ENCODE results near the gene ATG2B. TPM values are rescaled to one million over a fixed set of nuclear protein-coding genes. Genes with fewer than 3 reads are reported as not detected.

Gene ATG2B
- total RNA-seq, 4 donors from 2014 or later = 26.4 to 44.9 (median 37.6) TPM

DNA sequence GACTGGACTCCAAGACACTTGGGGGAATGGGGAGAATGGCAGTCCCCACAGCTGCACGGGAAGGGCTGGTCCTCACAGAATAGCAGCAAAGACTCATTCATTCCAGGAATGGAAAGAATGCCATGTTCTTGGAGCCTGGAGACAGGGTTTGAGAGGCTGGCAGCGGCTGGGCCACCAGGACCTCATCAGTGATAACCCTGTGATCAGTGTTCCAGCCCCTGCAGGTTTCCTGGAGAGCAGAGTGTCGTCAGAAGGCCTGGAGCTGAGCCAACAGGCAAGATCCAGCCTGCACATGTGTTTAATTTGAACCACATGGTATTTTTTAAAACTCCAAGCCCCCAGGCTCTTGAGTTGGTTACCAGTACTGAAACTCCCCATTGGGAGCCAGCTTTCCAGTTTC is 95.8 kb downstream of the ATG2B start:
- H3K27ac ChIP-seq = no peak overlapping the region

DNA sequence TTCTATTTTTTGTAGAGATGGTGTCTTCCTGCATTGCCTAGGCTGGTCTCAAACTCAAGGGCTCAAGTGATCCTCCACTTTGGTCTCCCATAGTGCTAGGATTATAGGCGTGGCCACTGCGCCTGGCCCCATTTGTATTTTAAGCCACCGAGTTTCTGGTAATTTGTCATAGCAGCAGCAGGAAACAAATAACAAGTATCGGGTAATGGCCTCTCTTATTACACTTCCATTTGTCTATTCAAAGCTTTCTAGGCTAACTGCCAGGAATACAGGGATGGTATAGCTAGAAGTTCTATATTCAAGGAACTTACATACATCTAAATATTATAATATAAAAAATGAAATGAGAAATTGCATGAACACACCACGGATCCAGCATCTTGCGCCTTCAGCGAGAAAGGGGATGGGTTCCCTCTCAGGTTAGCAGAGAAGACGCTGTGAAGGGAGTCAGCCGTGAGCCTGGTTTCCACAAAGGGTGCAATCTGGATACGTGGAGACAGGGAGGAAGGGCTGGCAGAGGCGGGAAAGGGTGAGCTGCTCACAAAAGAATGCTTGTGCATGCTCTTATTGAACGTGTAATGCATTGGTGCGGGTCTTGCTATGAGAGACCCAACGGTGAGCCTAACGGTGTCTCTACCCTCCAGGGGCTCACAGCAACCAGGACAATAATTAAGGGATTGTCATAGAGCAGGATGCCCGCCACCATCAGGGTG is 97.6 kb downstream of the ATG2B start:
- TF ChIP-seq CTCF (IDR thresholded peaks at IDR 0.05) (no peak), POLR2A (IDR thresholded peaks at IDR 0.05) (no peak), EP300 (IDR thresholded peaks at IDR 0.05) (no peak)
- no peaks in the 10 kb centered on the region for H3K36me3 ChIP-seq
- peaks cover 0 to 8% (median 0%) of the 10 kb centered on the region in 4 donors for H3K4me1 ChIP-seq
- no peak for DNase-seq (ENCODE audit: low spot score in 2 of 2)
- H3K4me3 ChIP-seq = no peak overlapping the region
- no peaks in the 10 kb centered on the region for H3K27me3 ChIP-seq
- WGBS, 2 donors = 56 to 58% methylated on average over 16 of the region's 16 CpGs
- no peaks in the 10 kb centered on the region for H3K9me3 ChIP-seq
- H3K27ac ChIP-seq = no peak overlapping the region

More for the DNA sequence above, 95.8 kb downstream of the ATG2B start:
- Histone ChIP-seq H3K4me1 (peaks cover 0 to 8% (median 0%) of the 10 kb centered on the region in 4 donors), H3K9me3 (peaks cover 0 to 17% (median 0%) of the 10 kb centered on the region in 4 donors), H3K4me3 (no peak overlapping the region), H3K36me3 (no peaks in the 10 kb centered on the region), H3K27me3 (no peaks in the 10 kb centered on the region)
- TF ChIP-seq EP300 (IDR thresholded peaks at IDR 0.05) = no peak
- no peak for TF ChIP-seq POLR2A (IDR thresholded peaks at IDR 0.05)
- TF ChIP-seq CTCF (IDR thresholded peaks at IDR 0.05) = no peak
- 11 to 15% methylated on average over 3 of the region's 3 CpGs for WGBS, 2 donors
- DNase-seq (ENCODE audit: low spot score in 2 of 2) = no peak

DNA sequence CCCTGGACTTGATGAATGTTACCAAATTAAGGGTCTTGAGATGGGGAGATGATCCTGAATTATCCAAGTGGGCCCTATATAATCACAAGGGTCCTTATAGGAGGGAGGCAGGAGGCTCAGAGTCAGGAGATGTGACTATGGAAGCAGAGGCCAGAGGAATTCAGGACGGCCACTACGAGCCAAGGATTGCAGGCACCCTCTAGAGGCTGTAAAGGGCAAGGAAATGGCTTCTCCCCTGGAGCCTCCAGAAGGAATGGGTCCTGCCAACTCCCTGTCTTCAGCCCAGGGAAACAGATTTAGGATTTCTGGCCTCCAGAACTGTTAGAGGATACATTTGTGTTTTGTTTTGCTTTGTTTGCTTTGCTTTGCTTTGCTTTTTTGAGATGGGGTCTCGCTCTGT is 98.3 kb downstream of the ATG2B start:
- H3K9me3 ChIP-seq = peaks cover 0 to 2% (median 0%) of the 10 kb centered on the region in 4 donors
- no peaks in the 10 kb centered on the region for H3K27me3 ChIP-seq
- WGBS, 2 donors = 55 to 90% methylated on average over 3 of the region's 3 CpGs
- TF ChIP-seq EP300 (IDR thresholded peaks at IDR 0.05) (no peak), CTCF (IDR thresholded peaks at IDR 0.05) (no peak), POLR2A (IDR thresholded peaks at IDR 0.05) (no peak)
- no peak overlapping the region for H3K4me3 ChIP-seq
- no peaks in the 10 kb centered on the region for H3K36me3 ChIP-seq
- H3K4me1 ChIP-seq = peaks cover 0 to 8% (median 0%) of the 10 kb centered on the region in 4 donors
- DNase-seq (ENCODE audit: low spot score in 2 of 2) = no peak
- H3K27ac ChIP-seq = no peak overlapping the region

DNA sequence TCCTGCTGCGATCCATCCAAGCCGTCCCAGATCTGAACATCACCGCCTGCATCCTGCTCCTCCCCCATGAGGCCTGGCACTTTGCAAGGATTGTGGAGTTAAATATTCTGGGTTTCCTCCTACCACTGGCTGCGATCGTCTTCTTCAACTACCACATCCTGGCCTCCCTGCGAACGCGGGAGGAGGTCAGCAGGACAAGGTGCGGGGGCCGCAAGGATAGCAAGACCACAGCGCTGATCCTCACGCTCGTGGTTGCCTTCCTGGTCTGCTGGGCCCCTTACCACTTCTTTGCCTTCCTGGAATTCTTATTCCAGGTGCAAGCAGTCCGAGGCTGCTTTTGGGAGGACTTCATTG is 99.0 kb downstream of the ATG2B start:
- no peak for DNase-seq (ENCODE audit: low spot score in 2 of 2)
- H3K9me3 ChIP-seq = peaks cover 0 to 8% (median 0%) of the 10 kb centered on the region in 4 donors
- no peak overlapping the region for H3K4me3 ChIP-seq
- no peak for TF ChIP-seq POLR2A (IDR thresholded peaks at IDR 0.05)
- TF ChIP-seq EP300 (IDR thresholded peaks at IDR 0.05) = no peak
- TF ChIP-seq CTCF (IDR thresholded peaks at IDR 0.05) = no peak
- WGBS, 2 donors = 94 to 96% methylated on average over 14 of the region's 14 CpGs
- peaks cover 0 to 5% (median 0%) of the 10 kb centered on the region in 4 donors for H3K4me1 ChIP-seq
- no peaks in the 10 kb centered on the region for H3K27me3 ChIP-seq
- no peak overlapping the region for H3K27ac ChIP-seq
- no peaks in the 10 kb centered on the region for H3K36me3 ChIP-seq

DNA sequence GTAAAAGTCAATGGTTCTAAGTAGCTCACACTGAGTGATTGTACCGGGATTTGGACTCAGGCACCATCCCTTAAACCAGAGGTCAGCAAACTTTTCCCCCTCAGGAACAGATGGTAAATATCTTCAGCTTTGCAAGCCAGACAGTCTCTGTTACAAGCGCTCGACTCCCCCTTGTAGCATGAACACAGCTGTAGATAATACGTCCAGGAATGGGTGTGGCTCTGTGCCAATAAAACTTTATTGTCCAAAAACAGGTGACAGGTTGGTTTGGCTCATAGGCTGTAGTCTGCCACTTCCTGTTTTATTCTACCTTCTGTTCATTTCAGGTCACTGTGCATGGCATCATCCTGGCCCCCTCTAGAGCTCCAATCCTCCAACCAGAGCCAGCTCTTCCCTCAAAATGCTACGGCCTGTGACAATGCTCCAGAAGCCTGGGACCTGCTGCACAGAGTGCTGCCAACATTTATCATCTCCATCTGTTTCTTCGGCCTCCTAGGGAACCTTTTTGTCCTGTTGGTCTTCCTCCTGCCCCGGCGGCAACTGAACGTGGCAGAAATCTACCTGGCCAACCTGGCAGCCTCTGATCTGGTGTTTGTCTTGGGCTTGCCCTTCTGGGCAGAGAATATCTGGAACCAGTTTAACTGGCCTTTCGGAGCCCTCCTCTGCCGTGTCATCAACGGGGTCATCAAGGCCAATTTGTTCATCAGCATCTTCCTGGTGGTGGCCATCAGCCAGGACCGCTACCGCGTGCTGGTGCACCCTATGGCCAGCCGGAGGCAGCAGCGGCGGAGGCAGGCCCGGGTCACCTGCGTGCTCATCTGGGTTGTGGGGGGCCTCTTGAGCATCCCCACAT is 99.6 kb downstream of the ATG2B start:
- H3K9me3 ChIP-seq = peaks cover 0 to 8% (median 0%) of the 10 kb centered on the region in 4 donors
- H3K4me3 ChIP-seq = no peak overlapping the region
- DNase-seq (ENCODE audit: low spot score in 2 of 2) = no peak
- H3K27ac ChIP-seq = no peak overlapping the region
- H3K36me3 ChIP-seq = no peaks in the 10 kb centered on the region
- no peaks in the 10 kb centered on the region for H3K27me3 ChIP-seq
- TF ChIP-seq POLR2A (IDR thresholded peaks at IDR 0.05) (no peak), EP300 (IDR thresholded peaks at IDR 0.05) (no peak), CTCF (IDR thresholded peaks at IDR 0.05) (no peak)
- 84 to 88% methylated on average over 17 to 20 of the region's 20 CpGs for WGBS, 2 donors
- peaks cover 0 to under 1% (median 0%) of the 10 kb centered on the region in 4 donors for H3K4me1 ChIP-seq

All from tibial nerve (tissue), 4 donors.